DND-41 (cell line): ENCODE measurements around the gene GRID1.

Experiments
- EZH2 ChIP-seq: IDR thresholded peaks from 3 replicates; pipeline ENCODE4 v1.6.1; 2012; ENCODE audit warnings: borderline replicate concordance, low read depth, mild to moderate bottlenecking, moderate library complexity, low read length, inconsistent platforms; ENCODE audit not compliant: severe bottlenecking
- TF ChIP-seq, protein P1 (sequence below): IDR thresholded peaks from 2 replicates; pipeline ENCODE4 v1.5.1; 2012; ENCODE audit warnings: borderline replicate concordance, low read length, moderate library complexity, mild to moderate bottlenecking; ENCODE audit not compliant: poor library complexity, severe bottlenecking; ENCODE audit errors: extremely low read depth

DNA sequence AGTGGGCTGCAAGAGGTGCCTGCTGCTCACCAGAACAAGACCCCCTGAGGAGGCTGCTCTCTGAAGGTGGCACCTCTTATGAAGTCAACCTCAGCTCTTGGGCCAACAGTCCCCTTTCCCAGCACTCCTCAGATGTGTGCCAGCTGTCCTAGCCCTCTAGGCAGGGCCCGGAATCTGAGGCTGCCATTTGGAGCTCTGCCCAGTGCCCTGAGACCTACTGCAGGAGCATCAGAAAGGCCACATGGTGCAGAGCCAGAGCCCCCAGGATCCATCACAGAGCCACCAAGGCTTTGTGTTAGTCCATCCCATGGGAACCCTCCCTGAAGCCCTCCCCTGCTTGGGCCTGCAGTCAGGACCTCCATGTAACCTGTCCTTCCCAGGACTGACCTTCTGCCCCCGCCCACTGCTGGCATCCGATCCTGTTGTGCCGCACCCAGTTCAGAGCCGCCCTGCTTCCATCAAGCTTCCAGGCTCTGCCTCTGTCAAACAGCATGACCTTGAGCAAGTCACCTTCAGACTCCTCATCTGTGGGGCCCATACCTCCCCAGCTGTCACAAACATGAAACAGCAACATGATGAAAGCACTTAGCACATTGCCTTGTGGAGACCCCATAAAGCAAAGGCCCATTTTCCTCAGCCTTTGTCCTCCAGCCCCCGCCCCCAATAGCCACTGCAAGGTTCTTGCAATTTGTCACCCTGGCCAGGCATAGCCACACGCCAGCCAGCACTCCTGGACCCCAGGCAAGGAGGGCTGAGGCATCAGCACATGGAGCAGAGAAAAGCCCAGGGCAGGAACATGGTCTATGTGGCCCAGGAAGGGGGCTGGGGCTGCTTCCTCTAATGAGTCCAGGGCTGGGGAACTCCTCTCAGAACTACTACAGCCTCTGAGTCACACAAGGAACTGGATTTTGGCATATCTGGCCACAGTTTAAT lies 51.7 kb downstream of the GRID1 start:
- no peak for TF ChIP-seq EZH2
- TF ChIP-seq, protein P1, sequence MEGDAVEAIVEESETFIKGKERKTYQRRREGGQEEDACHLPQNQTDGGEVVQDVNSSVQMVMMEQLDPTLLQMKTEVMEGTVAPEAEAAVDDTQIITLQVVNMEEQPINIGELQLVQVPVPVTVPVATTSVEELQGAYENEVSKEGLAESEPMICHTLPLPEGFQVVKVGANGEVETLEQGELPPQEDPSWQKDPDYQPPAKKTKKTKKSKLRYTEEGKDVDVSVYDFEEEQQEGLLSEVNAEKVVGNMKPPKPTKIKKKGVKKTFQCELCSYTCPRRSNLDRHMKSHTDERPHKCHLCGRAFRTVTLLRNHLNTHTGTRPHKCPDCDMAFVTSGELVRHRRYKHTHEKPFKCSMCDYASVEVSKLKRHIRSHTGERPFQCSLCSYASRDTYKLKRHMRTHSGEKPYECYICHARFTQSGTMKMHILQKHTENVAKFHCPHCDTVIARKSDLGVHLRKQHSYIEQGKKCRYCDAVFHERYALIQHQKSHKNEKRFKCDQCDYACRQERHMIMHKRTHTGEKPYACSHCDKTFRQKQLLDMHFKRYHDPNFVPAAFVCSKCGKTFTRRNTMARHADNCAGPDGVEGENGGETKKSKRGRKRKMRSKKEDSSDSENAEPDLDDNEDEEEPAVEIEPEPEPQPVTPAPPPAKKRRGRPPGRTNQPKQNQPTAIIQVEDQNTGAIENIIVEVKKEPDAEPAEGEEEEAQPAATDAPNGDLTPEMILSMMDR = no peak
